ENCODE measurements around the gene ANKMY1. TPM values are rescaled to one million over a fixed set of nuclear protein-coding genes. Genes with fewer than 3 reads are reported as not detected.
A peak's percentile ranks its signal among the peaks of the same experiment; 100 is the strongest.

Gene ANKMY1
- total and polyA plus RNA-seq, 2 of the 8 experiments (the other 6 are each of a cell fraction or from before 2014, with no cell fraction given): 4.5 to 4.8 TPM

DNA sequence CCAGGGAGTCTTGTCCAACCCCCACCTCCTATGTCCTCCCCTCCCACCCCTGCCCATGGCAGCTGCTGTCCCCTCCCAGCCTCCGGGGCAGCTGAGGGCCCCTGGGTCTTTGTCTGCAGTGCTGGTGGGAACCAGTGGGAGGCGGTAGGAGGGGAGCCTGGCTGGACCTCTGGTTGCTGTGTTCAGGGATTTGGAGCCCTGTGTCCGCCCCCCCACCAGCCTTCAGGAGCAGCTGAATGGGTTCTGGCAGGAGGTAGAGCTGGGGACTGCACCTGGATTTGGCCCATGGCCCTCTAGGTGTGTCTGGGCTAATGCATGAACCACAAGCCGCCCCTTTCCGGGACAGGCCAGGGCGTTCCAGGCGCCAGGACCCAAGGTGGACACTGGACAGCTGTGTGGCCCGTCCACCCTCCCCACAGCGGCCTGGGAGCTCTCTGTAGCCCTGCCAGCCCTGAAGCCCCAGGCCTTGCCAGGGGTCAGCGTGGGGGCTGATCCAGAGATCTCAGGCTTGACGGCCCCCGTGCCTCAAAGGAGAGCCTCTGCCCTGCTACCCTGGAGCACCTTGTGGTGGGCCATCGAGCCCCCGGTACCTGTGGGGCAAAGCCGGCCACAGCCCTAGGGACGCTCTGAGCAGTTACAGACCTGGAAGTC, 96.9 kb downstream of the ANKMY1 start:
- H2BK5ac ChIP-seq (ENCODE audit: low read depth, low read length): no peak overlapping the region
- peaks cover 0 to 13% (median 5%) of the 10 kb centered on the region in 4 experiments; a peak in 5 of 8 replicates for H3K36me3 ChIP-seq (ENCODE audit: control insufficient read depth in 2 of 4, insufficient read depth in 4 of 4, low read length in 3 of 4)
- H3K27ac ChIP-seq (ENCODE audit: low read depth, low read length): no peak overlapping the region
- no peak overlapping the region for H3K56ac ChIP-seq (replicated peaks; ENCODE audit: insufficient read length, low read depth, low read length)
- H4K5ac ChIP-seq (ENCODE audit: insufficient read length, low read depth, low read length): no peak overlapping the region
- H2BK12ac ChIP-seq (ENCODE audit: low read depth, low read length): no peak overlapping the region
- ChIA-PET POLR2A (ENCODE audit: partially characterized antibody) (no interaction called here), CTCF (ENCODE audit: partially characterized antibody) (interaction anchor here (1.0 to 1.2 kb wide), 3 partner anchors 8 to 119 kb away, joined by 3 read pairs; no protein-coding TSS in a partner anchor)
- H3K4me2 ChIP-seq (ENCODE audit: insufficient read depth in 1 of 2, low read depth in 2 of 2, low read length in 2 of 2): no peak overlapping the region
- H3K23ac ChIP-seq (ENCODE audit: insufficient read length): no peak overlapping the region
- no peak overlapping the region for H3K18ac ChIP-seq (ENCODE audit: extremely low read depth, low read length)
- no peak overlapping the region for H2AFZ ChIP-seq (ENCODE audit: low read length)
- H2BK20ac ChIP-seq (ENCODE audit: low read length): no peak overlapping the region
- no peak overlapping the region for H3K4me3 ChIP-seq (ENCODE audit: extremely low read depth in 1 of 4, insufficient read depth in 2 of 4, low read depth in 3 of 4, low read length in 4 of 4)
- no peak overlapping the region for H2AK5ac ChIP-seq (ENCODE audit: low read depth, low read length)
- FAIRE-seq: no peak
- H3K4me1 ChIP-seq (replicated peaks in 1 of 4; ENCODE audit: control insufficient read depth in 3 of 4, insufficient read depth in 4 of 4, low read length in 3 of 4): peaks cover 2 to 39% (median 23%) of the 10 kb centered on the region in 4 experiments
- no peak overlapping the region for H3K9ac ChIP-seq (replicated peaks in 1 of 4; ENCODE audit: extremely low read depth in 1 of 4, low read depth in 3 of 4, low read length in 3 of 4)
- peak in 1 of 2 experiments; percentile 49 for DNase-seq (ENCODE audit: low read depth in 1 of 2, low spot score in 2 of 2)
- H4K8ac ChIP-seq (ENCODE audit: extremely low read depth, insufficient read depth, low read length): no peak overlapping the region
- H3K79me2 ChIP-seq (ENCODE audit: control insufficient read depth in 1 of 2, insufficient read depth in 2 of 2, low read length in 2 of 2): no peaks in the 10 kb centered on the region
- H3K79me1 ChIP-seq (ENCODE audit: low read depth, low read length): no peaks in the 10 kb centered on the region
- no peak overlapping the region for H3K4ac ChIP-seq (replicated peaks; ENCODE audit: insufficient read length, low read depth, low read length)
- no peak overlapping the region for H4K91ac ChIP-seq (replicated peaks; ENCODE audit: insufficient read length, low read length)
- peaks cover 17 to 19% of the 10 kb centered on the region in 2 experiments for H4K20me1 ChIP-seq (replicated peaks in 1 of 2; ENCODE audit: control insufficient read depth in 1 of 2, insufficient read depth in 2 of 2, low read length in 2 of 2)
- H2BK120ac ChIP-seq (replicated peaks; ENCODE audit: low read depth, low read length): no peak overlapping the region
- no peaks in the 10 kb centered on the region for H3K23me2 ChIP-seq (ENCODE audit: low read depth, low read length)
- H3K14ac ChIP-seq (ENCODE audit: insufficient read length): no peak overlapping the region
- 92% methylated on average over 16 of the region's 16 CpGs; no CpG with 5 or more reads in 1 of the 2 experiments for WGBS, 2 experiments (ENCODE audit: extremely low coverage in 1 of 2, insufficient coverage in 1 of 2, insufficient read length in 1 of 2, insufficient replicate concordance in 2 of 2, low coverage in 1 of 2, low lambda C conversion rate in 2 of 2, missing lambda C conversion rate in 1 of 2)
- H2BK15ac ChIP-seq (ENCODE audit: low read length): no peak overlapping the region
- peaks cover 0 to 7% (median under 1%) of the 10 kb centered on the region in 4 experiments; a peak in 3 of 7 replicates for H3K27me3 ChIP-seq (replicated peaks in 1 of 4; ENCODE audit: control insufficient read depth in 3 of 4, extremely low read depth in 1 of 4, insufficient read depth in 3 of 4, low read length in 3 of 4)
- TF ChIP-seq, protein P1, sequence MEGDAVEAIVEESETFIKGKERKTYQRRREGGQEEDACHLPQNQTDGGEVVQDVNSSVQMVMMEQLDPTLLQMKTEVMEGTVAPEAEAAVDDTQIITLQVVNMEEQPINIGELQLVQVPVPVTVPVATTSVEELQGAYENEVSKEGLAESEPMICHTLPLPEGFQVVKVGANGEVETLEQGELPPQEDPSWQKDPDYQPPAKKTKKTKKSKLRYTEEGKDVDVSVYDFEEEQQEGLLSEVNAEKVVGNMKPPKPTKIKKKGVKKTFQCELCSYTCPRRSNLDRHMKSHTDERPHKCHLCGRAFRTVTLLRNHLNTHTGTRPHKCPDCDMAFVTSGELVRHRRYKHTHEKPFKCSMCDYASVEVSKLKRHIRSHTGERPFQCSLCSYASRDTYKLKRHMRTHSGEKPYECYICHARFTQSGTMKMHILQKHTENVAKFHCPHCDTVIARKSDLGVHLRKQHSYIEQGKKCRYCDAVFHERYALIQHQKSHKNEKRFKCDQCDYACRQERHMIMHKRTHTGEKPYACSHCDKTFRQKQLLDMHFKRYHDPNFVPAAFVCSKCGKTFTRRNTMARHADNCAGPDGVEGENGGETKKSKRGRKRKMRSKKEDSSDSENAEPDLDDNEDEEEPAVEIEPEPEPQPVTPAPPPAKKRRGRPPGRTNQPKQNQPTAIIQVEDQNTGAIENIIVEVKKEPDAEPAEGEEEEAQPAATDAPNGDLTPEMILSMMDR (IDR thresholded peaks at IDR 0.05; ENCODE audit: control extremely low read depth in 1 of 3, insufficient read depth in 1 of 3, low read depth in 1 of 3, low read length in 3 of 3): peak in 2 of 3 experiments; percentile 36 to 39; a peak in 3 of 4 replicates
- TF ChIP-seq TCF12 (IDR thresholded peaks at IDR 0.05; ENCODE audit: low read depth, low read length): no peak
- H3K9me3 ChIP-seq (ENCODE audit: insufficient read depth in 2 of 2, low read depth in 1 of 2, low read length in 1 of 2): no peaks in the 10 kb centered on the region
